Central memory CD8-positive, alpha-beta T cell (primary cell): ENCODE data around the gene SUZ12.
"Not testable (repeated sequence)": the region's sequence is repeated elsewhere in the genome, so short reads cannot be mapped to it uniquely, and the experiment has no call there.

Source experiments
- ATAC-seq: fragments of 150-1000 bp; cut with Tn5 transposase; replicated peaks from 2 replicates; pipeline ENCODE4 v1.10.0; 2022; ENCODE audit warnings: mild to moderate bottlenecking, moderate FRiP score, moderate number of reproducible peaks; ENCODE audit not compliant: poor library complexity, severe bottlenecking; ENCODE audit errors: extremely low read depth
- DNase-seq, 2 donors: peaks; one replicate each; pipeline ENCODE4 v3.0.0; 2021; ENCODE audit warnings: low spot score in 2 of 2
- H3K27ac Mint-ChIP-seq: one replicate; pipeline ENCODE4 v1.8.0; 2022; ENCODE audit warnings: low read depth, mild to moderate bottlenecking, moderate library complexity, mixed read lengths
- H3K27me3 Mint-ChIP-seq: one replicate; pipeline ENCODE4 v1.8.0; 2022; ENCODE audit warnings: mixed read lengths
- H3K36me3 Mint-ChIP-seq: one replicate; pipeline ENCODE4 v1.8.0; 2022; ENCODE audit warnings: mild to moderate bottlenecking, moderate library complexity, mixed read lengths; ENCODE audit not compliant: insufficient read depth
- H3K4me1 Mint-ChIP-seq: one replicate; pipeline ENCODE4 v1.8.0; 2022; ENCODE audit warnings: mixed read lengths
- H3K4me3 Mint-ChIP-seq: one replicate; pipeline ENCODE4 v1.8.0; 2022; ENCODE audit warnings: mild to moderate bottlenecking, moderate library complexity, mixed read lengths
- H3K9me3 Mint-ChIP-seq: one replicate; pipeline ENCODE4 v1.8.0; 2022; ENCODE audit warnings: mixed read lengths

The SUZ12 gene

GRCh38 chr17:31936615-31937609 is at the start of gene SUZ12:
Gene SUZ12, plus strand, starts transcription at chr17:31937007. Its CDS starts 240 bp downstream, at chr17:31937247.
- H3K4me1 Mint-ChIP-seq: peaks cover 13% of the 10 kb centered on the region
- DNase-seq: peak; percentile 72 to 81
- not testable (repeated sequence) for H3K27me3 Mint-ChIP-seq, H3K9me3 Mint-ChIP-seq
- H3K36me3 Mint-ChIP-seq: peaks cover 10% of the 10 kb centered on the region
- peak; percentile 95 for ATAC-seq
- H3K4me3 Mint-ChIP-seq: peak within 1 kb of the TSS; percentile 77
- H3K27ac Mint-ChIP-seq: peak within 1 kb of the TSS; percentile 86

GRCh38 chr17:31888124-31888523 is 48.7 kb upstream of the SUZ12 start:
- no peaks in the 10 kb centered on the region for H3K4me1 Mint-ChIP-seq
- peak overlapping the region; percentile 25 for H3K27ac Mint-ChIP-seq
- H3K4me3 Mint-ChIP-seq: no peak overlapping the region
- no peaks in the 10 kb centered on the region for H3K9me3 Mint-ChIP-seq
- peaks cover 87% of the 10 kb centered on the region for H3K36me3 Mint-ChIP-seq
- DNase-seq (no peak), ATAC-seq (no peak)
- H3K27me3 Mint-ChIP-seq: no peaks in the 10 kb centered on the region

GRCh38 chr17:31900877-31901276 is 35.9 kb upstream of the SUZ12 start:
- H3K36me3 Mint-ChIP-seq: peaks cover 29% of the 10 kb centered on the region
- H3K4me1 Mint-ChIP-seq: peaks cover 5% of the 10 kb centered on the region
- no peak overlapping the region for H3K27ac Mint-ChIP-seq
- no peaks in the 10 kb centered on the region for H3K27me3 Mint-ChIP-seq
- H3K4me3 Mint-ChIP-seq: no peak overlapping the region
- ATAC-seq: no peak
- H3K9me3 Mint-ChIP-seq: no peaks in the 10 kb centered on the region
- no peak for DNase-seq

GRCh38 chr17:31902693-31903092 is 34.1 kb upstream of the SUZ12 start:
- no peak for DNase-seq
- Mint-ChIP-seq H3K4me3 (no peak overlapping the region), H3K4me1 (peaks cover 4% of the 10 kb centered on the region), H3K9me3 (no peaks in the 10 kb centered on the region), H3K27me3 (no peaks in the 10 kb centered on the region), H3K36me3 (peaks cover 12% of the 10 kb centered on the region), H3K27ac (no peak overlapping the region)
- no peak for ATAC-seq

GRCh38 chr17:31903401-31903800 is 33.4 kb upstream of the SUZ12 start:
- DNase-seq: no peak
- peaks cover 8% of the 10 kb centered on the region for H3K36me3 Mint-ChIP-seq
- no peak overlapping the region for H3K4me3 Mint-ChIP-seq
- H3K4me1 Mint-ChIP-seq: no peaks in the 10 kb centered on the region
- no peak overlapping the region for H3K27ac Mint-ChIP-seq
- ATAC-seq: no peak
- H3K9me3 Mint-ChIP-seq: no peaks in the 10 kb centered on the region
- no peaks in the 10 kb centered on the region for H3K27me3 Mint-ChIP-seq

GRCh38 chr17:31907342-31907962 is 29.4 kb upstream of the SUZ12 start:
- no peak overlapping the region for H3K4me3 Mint-ChIP-seq
- ATAC-seq: no peak

GRCh38 chr17:31908386-31908785 is 28.4 kb upstream of the SUZ12 start:
- DNase-seq (no peak), ATAC-seq (no peak)
- H3K4me3 Mint-ChIP-seq: no peak overlapping the region
- peaks cover 1% of the 10 kb centered on the region for H3K36me3 Mint-ChIP-seq
- no peaks in the 10 kb centered on the region for H3K4me1 Mint-ChIP-seq
- no peak overlapping the region for H3K27ac Mint-ChIP-seq
- H3K27me3 Mint-ChIP-seq: peaks cover 29% of the 10 kb centered on the region
- H3K9me3 Mint-ChIP-seq: no peaks in the 10 kb centered on the region

More at GRCh38 chr17:31907342-31907962, 29.4 kb upstream of the SUZ12 start:
- H3K27me3 Mint-ChIP-seq: peaks cover 29% of the 10 kb centered on the region
- H3K4me1 Mint-ChIP-seq: no peaks in the 10 kb centered on the region
- H3K36me3 Mint-ChIP-seq: peaks cover 1% of the 10 kb centered on the region
- no peak overlapping the region for H3K27ac Mint-ChIP-seq
- DNase-seq: no peak
- H3K9me3 Mint-ChIP-seq: no peaks in the 10 kb centered on the region

- not testable (repeated sequence) for H3K27ac Mint-ChIP-seq, ATAC-seq, H3K4me1 Mint-ChIP-seq, H3K36me3 Mint-ChIP-seq, H3K4me3 Mint-ChIP-seq, H3K9me3 Mint-ChIP-seq, DNase-seq
- H3K27me3 Mint-ChIP-seq: peaks cover 48% of the 10 kb centered on the region
Measured at GRCh38 chr17:31912705-31913104, 24.1 kb upstream of the SUZ12 start.

GRCh38 chr17:31915456-31916100 is 21.2 kb upstream of the SUZ12 start:
- H3K4me1 Mint-ChIP-seq: no peaks in the 10 kb centered on the region
- H3K4me3 Mint-ChIP-seq: no peak overlapping the region
- no peak for ATAC-seq
- no peak for DNase-seq
- H3K27me3 Mint-ChIP-seq: peaks cover 62% of the 10 kb centered on the region
- H3K9me3 Mint-ChIP-seq: no peaks in the 10 kb centered on the region
- no peaks in the 10 kb centered on the region for H3K36me3 Mint-ChIP-seq
- H3K27ac Mint-ChIP-seq: no peak overlapping the region

- Mint-ChIP-seq H3K36me3 (no peaks in the 10 kb centered on the region), H3K4me1 (no peaks in the 10 kb centered on the region), H3K4me3 (no peak overlapping the region), H3K27ac (no peak overlapping the region), H3K27me3 (peaks cover 55% of the 10 kb centered on the region), H3K9me3 (no peaks in the 10 kb centered on the region)
- DNase-seq (no peak), ATAC-seq (no peak)
Measured at GRCh38 chr17:31916491-31917064, 20.2 kb upstream of the SUZ12 start.

- no peaks in the 10 kb centered on the region for H3K36me3 Mint-ChIP-seq
- no peak overlapping the region for H3K27ac Mint-ChIP-seq
- H3K27me3 Mint-ChIP-seq: peaks cover 50% of the 10 kb centered on the region
- H3K9me3 Mint-ChIP-seq: no peaks in the 10 kb centered on the region
- H3K4me1 Mint-ChIP-seq: no peaks in the 10 kb centered on the region
- no peak for DNase-seq
- no peak overlapping the region for H3K4me3 Mint-ChIP-seq
- ATAC-seq: no peak
Measured at GRCh38 chr17:31917065-31917529, 19.7 kb upstream of the SUZ12 start.

- not testable (repeated sequence) for H3K4me3 Mint-ChIP-seq, DNase-seq, H3K9me3 Mint-ChIP-seq, ATAC-seq, H3K27ac Mint-ChIP-seq, H3K4me1 Mint-ChIP-seq, H3K36me3 Mint-ChIP-seq
- H3K27me3 Mint-ChIP-seq: peaks cover 48% of the 10 kb centered on the region
Measured at GRCh38 chr17:31917721-31918120, 19.1 kb upstream of the SUZ12 start.
